ENCODE measurements around the gene MOB3A.
"Not testable (repeated sequence)": the region's sequence is repeated elsewhere in the genome, so short reads cannot be mapped to it uniquely, and the experiment has no call there.

The MOB3A gene

DNA sequence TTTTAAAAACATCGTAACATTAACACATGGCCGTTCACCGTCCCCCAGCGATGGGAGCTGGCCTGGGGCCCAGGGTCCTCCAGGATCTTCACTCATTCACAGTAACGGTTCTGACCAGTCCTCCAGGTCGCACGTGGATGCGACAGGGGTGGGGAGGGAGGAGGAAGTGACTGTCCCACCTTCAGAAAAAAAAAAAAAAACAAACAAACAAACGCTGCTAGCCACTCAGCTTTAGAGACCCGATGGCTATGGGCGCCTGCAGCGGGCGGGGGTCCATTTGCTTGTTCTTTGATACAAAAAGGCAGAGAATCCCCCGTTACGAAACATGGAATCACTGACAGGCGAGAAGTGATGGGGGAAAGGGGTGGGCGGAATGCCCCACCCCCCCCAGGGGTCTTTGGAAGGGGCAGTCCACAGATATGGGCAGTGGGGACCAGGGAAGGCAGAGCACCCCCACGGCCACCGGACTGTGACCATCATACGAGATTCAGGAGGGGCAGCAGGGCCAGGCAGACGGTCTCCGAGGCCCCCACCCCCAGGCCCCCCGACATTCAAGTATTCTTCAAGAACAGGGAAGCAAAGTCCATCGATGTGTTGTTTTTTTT is 58.4 kb downstream of the MOB3A start:
- TF ChIP-seq, protein P1, sequence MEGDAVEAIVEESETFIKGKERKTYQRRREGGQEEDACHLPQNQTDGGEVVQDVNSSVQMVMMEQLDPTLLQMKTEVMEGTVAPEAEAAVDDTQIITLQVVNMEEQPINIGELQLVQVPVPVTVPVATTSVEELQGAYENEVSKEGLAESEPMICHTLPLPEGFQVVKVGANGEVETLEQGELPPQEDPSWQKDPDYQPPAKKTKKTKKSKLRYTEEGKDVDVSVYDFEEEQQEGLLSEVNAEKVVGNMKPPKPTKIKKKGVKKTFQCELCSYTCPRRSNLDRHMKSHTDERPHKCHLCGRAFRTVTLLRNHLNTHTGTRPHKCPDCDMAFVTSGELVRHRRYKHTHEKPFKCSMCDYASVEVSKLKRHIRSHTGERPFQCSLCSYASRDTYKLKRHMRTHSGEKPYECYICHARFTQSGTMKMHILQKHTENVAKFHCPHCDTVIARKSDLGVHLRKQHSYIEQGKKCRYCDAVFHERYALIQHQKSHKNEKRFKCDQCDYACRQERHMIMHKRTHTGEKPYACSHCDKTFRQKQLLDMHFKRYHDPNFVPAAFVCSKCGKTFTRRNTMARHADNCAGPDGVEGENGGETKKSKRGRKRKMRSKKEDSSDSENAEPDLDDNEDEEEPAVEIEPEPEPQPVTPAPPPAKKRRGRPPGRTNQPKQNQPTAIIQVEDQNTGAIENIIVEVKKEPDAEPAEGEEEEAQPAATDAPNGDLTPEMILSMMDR (conservative IDR thresholded peaks at IDR 0.05; ENCODE audit: low read depth, low read length), result no peak
- no peak overlapping the region for H3K4me3 ChIP-seq (ENCODE audit: low read depth, low read length)
- DNase-seq (ENCODE audit: low read depth), result no peak

DNA sequence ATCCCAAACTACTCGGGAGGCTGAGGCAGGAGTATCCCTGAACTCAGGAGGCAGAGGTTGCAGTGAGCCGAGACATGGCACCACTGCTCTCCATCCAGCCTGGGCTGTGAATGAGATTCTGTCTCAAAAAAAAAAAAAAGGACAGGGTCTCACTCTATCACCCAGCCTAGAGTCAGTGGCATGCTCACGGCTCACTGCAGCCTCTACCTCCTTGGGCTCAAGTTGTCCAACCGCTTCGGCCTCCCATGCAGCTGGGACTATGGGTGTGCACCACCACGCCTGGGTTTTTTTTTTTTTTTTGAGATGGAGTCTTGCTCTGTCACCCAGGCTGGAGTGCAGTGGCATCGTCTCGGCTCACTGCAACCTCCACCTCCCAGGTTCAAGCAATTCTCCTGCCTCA is 59.7 kb downstream of the MOB3A start:
- H3K4me3 ChIP-seq (ENCODE audit: low read depth, low read length), result no peak overlapping the region
- TF ChIP-seq, protein P1 (conservative IDR thresholded peaks at IDR 0.05; ENCODE audit: low read depth, low read length), result no peak
- DNase-seq (ENCODE audit: low read depth), result no peak

DNA sequence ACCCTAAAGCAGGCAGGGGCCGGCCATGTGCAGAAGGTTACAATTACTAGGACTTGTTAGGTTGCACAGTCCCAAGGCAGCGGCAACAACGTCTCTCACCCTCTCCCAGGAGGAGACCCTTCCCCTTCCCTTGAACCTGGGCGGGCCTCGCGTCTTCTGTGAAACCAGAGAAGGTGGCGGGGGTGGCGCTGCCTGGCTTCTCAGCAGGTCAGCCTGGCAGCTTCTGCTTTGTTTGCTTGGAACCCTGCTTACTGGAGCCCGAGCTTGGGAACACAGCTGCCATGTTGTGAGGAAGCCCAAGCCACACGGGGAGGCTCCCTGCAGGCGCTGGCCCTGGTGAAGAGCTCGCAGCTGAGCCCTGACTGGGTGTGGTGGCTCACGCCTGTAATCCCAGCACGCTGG is 60.5 kb downstream of the MOB3A start:
- no peak for DNase-seq (ENCODE audit: low read depth)
- no peak overlapping the region for H3K4me3 ChIP-seq (ENCODE audit: low read depth, low read length)
- TF ChIP-seq, protein P1 (conservative IDR thresholded peaks at IDR 0.05; ENCODE audit: low read depth, low read length), result no peak

DNA sequence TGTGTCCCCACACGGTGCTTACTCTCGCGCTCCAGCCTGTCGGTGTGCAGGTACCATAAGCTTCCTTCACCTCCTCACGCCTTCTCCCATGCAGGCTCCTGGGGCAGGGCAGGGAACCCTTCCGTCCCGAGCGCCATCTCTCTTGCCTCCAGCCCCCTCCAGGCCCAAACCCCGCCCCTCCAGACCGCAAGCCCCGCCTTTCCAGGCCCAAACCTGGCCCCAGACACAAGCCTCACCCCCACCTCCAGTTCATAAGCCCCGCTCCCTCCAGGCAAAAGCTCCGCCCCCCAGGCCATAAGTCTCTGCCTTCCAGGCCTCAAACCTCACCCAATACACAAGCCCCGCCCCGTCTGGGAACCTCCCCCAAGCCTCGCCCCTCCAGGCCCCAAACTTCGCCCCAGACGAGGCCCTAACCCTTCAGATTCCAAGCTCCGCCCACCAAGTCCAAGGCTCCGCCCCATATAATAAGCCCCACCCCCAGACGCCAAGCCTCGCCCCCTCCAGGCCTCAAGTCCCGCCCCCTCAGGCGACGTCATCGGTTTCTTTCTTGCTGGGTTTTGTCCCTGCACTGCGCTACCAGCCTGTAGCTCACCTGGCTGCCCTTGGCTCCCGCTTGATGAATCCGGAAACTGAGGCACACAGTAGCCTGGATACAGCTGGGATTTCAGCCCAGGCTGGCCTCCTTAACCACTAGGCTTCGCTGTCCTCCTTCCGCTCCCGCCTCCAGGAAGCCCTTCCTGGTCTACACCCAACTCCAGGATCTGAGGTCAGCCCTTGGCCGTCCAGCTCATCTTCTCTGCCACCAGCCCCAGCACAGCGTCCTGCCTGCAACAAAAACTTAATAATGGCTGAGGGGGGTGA is 61.2 kb downstream of the MOB3A start:
- TF ChIP-seq, protein P1 (conservative IDR thresholded peaks at IDR 0.05; ENCODE audit: low read depth, low read length), result no peak
- no peak overlapping the region for H3K4me3 ChIP-seq (ENCODE audit: low read depth, low read length)
- peak; percentile 56 for DNase-seq (ENCODE audit: low read depth)

DNA sequence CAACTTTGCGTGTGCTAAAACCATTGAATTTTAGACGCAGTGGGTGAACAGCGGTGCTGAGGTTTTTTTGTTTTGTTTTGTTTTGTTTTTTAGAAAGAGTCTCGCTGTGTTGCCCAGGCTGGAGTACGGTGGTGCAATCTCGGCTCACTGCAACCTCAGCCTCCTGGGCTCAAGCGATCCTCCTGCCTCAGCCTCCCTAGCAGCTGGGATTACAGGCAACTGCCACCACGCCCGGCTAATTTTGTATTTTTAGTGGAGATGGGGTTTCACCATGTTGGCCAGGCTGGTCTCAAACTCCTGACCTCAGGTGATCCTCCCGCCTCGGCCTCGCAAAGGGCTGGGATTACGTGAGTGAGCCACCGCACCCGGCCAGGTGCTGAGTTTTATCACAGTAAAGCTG is 61.9 kb downstream of the MOB3A start:
- H3K4me3 ChIP-seq (ENCODE audit: low read depth, low read length); DNase-seq (ENCODE audit: low read depth): not testable (repeated sequence)

DNA sequence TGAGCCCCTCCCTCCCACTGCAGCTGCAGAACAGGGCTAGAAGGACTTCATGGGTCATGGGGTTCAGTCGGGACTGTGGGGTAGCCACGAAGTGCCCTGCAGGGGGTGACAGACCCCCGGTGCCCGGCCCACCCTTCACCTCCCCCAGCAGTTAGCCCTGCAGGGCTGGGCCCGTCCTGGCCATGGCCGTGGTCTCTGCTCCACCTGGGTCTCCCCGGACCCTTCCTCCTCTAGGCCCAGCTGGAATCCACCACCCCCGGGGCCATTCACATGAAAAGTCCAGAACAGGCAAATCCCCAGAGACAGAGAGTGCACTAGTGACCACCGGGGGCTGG is 62.3 kb downstream of the MOB3A start:
- TF ChIP-seq, protein P1 (conservative IDR thresholded peaks at IDR 0.05; ENCODE audit: low read depth, low read length), result no peak
- DNase-seq (ENCODE audit: low read depth), result no peak
- no peak overlapping the region for H3K4me3 ChIP-seq (ENCODE audit: low read depth, low read length)

DNA sequence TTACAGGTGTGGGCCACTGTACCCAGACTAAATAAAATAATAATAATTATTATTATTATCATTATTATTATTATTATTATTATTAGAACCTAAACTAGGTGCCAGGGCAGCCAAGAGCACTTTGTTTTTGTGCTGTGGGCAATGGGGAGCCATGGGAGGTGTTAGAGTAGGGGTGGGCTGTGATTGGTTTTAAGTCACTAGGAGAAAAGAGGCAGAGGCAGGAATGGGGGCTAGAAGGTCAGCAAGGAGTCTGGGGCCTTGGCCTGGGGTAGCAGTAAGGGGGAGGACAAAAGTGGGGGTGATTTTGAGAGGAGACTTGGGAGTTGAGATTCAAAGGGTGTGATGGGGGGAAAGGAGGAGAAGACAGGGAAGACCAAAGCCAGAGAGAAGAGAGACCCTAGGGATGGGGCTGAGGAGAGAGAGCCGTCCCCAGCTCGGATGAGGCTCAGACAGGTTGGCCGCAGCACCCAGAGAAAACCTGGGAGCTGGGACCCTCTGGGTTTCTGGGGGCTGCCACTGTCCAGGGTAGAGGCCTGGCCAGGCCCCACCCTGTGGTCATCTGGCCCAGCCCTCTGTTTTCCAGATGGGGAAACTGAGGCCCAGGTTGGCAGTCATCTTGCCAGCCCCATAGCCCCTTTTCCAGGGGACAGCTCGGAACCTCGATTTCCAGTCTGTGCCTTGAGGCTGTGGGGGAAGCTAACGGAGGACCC is 62.9 kb downstream of the MOB3A start:
- DNase-seq (ENCODE audit: low read depth), result no peak
- TF ChIP-seq, protein P1 (conservative IDR thresholded peaks at IDR 0.05; ENCODE audit: low read depth, low read length), result no peak
- no peak overlapping the region for H3K4me3 ChIP-seq (ENCODE audit: low read depth, low read length)
